ENCODE data around the gene IPO9.
"Not testable (repeated sequence)": the region's sequence is repeated elsewhere in the genome, so short reads cannot be mapped to it uniquely, and the experiment has no call there.

IPO9 gene

GRCh38 chr1:201809876-201810275 lies 19.1 kb upstream of the IPO9 start:
- DNase-seq (ENCODE audit: low read depth) = no peak

GRCh38 chr1:201810466-201811216 lies 18.3 kb upstream of the IPO9 start:
- no peak for DNase-seq (ENCODE audit: low read depth)

- no peak for DNase-seq (ENCODE audit: low read depth)
Observed at GRCh38 chr1:201813226-201813625, 15.7 kb upstream of the IPO9 start.

- no peak for DNase-seq (ENCODE audit: low read depth)
Observed at GRCh38 chr1:201816309-201816854, 12.6 kb upstream of the IPO9 start.

GRCh38 chr1:201818971-201819750 lies 9.8 kb upstream of the IPO9 start:
- no peak for DNase-seq (ENCODE audit: low read depth)

- DNase-seq (ENCODE audit: low read depth) = no peak
Observed at GRCh38 chr1:201820413-201820812, 8.5 kb upstream of the IPO9 start.

GRCh38 chr1:201825245-201825644 lies 3.7 kb upstream of the IPO9 start:
- DNase-seq (ENCODE audit: low read depth) = no peak

- no peak for DNase-seq (ENCODE audit: low read depth)
Observed at GRCh38 chr1:201826830-201827229, 2.1 kb upstream of the IPO9 start.

- DNase-seq (ENCODE audit: low read depth) = no peak
Observed at GRCh38 chr1:201827321-201828216, 1.4 kb upstream of the IPO9 start.

- DNase-seq (ENCODE audit: low read depth) = no peak
Observed at GRCh38 chr1:201828217-201828819, 639 bp upstream of the IPO9 start.

GRCh38 chr1:201831371-201831770 lies 2.4 kb downstream of the IPO9 start:
- no peak for DNase-seq (ENCODE audit: low read depth)

GRCh38 chr1:201834621-201835020 lies 5.7 kb downstream of the IPO9 start:
- DNase-seq (ENCODE audit: low read depth) = no peak

GRCh38 chr1:201838381-201838780 lies 9.4 kb downstream of the IPO9 start:
- no peak for DNase-seq (ENCODE audit: low read depth)

GRCh38 chr1:201839089-201839488 lies 10.1 kb downstream of the IPO9 start:
- not testable (repeated sequence) for DNase-seq (ENCODE audit: low read depth)

- DNase-seq (ENCODE audit: low read depth) = no peak
Observed at GRCh38 chr1:201840055-201840454, 11.1 kb downstream of the IPO9 start.

GRCh38 chr1:201840490-201840889 lies 11.5 kb downstream of the IPO9 start:
- no peak for DNase-seq (ENCODE audit: low read depth)

GRCh38 chr1:201841265-201841912 lies 12.4 kb downstream of the IPO9 start:
- no peak for DNase-seq (ENCODE audit: low read depth)

- DNase-seq (ENCODE audit: low read depth) = no peak
Observed at GRCh38 chr1:201842472-201843027, 13.6 kb downstream of the IPO9 start.

- DNase-seq (ENCODE audit: low read depth) = no peak
Observed at GRCh38 chr1:201845331-201846083, 16.6 kb downstream of the IPO9 start.

GRCh38 chr1:201847150-201847549 lies 18.2 kb downstream of the IPO9 start:
- no peak for DNase-seq (ENCODE audit: low read depth)
